ENCODE data around the gene DCPS. TPM values are rescaled to one million over a fixed set of nuclear protein-coding genes. Genes with fewer than 3 reads are reported as not detected.

Gene DCPS
- polyA plus RNA-seq, 1 of the 3 experiments (the other 2 are of a cell fraction), result 48.1 TPM

GRCh38 chr11:126334659-126335462, 31.0 kb downstream of the DCPS start (continued):
- TF ChIP-seq GATA2 (CRISPR knock-in tag; IDR thresholded peaks at IDR 0.05), result no peak

- CTCF ChIA-PET, result interaction anchor here (0.7 kb wide), 1 partner anchor 83 kb away, joined by 4 read pairs; no protein-coding TSS in a partner anchor
- no peaks in the 10 kb centered on the region for H3K36me3 ChIP-seq (replicated peaks in 1 of 2; ENCODE audit: control insufficient read depth in 1 of 2, insufficient read depth in 2 of 2, low read length in 1 of 2)
- peaks cover 31 to 39% of the 10 kb centered on the region in 2 experiments; a peak in 3 of 4 replicates for H3K4me1 ChIP-seq (ENCODE audit: control insufficient read depth in 1 of 2, insufficient read depth in 2 of 2, low read depth in 1 of 2, low read length in 1 of 2)
- no peak overlapping the region for H2AFZ ChIP-seq (ENCODE audit: low read depth)
- H3K9me3 ChIP-seq, result no peaks in the 10 kb centered on the region
- H3K9me2 ChIP-seq, result no peaks in the 10 kb centered on the region
- H3K4me2 ChIP-seq, result no peak overlapping the region
- H3K79me2 ChIP-seq (ENCODE audit: insufficient read depth), result no peaks in the 10 kb centered on the region; the same call in 1 of the 2 replicates
- WGBS (ENCODE audit: low lambda C conversion rate), result 97% methylated on average over 5 of the region's 5 CpGs
- POLR2A ChIA-PET, result no interaction called here
- no peaks in the 10 kb centered on the region for H3K27me3 ChIP-seq (ENCODE audit: insufficient read depth)
- TF ChIP-seq RCOR1 (IDR thresholded peaks at IDR 0.05; ENCODE audit: low read length), result no peak
- no peak for TF ChIP-seq EZH2phosphoT487 (IDR thresholded peaks at IDR 0.05; ENCODE audit: borderline replicate concordance, low read depth)
- TF ChIP-seq RXRA (IDR thresholded peaks at IDR 0.05; ENCODE audit: borderline replicate concordance, low read depth), result no peak
- TF ChIP-seq FOSL2 (IDR thresholded peaks at IDR 0.05; ENCODE audit: borderline replicate concordance, low read depth), result no peak
- no peak for TF ChIP-seq RFX5 (IDR thresholded peaks at IDR 0.05; ENCODE audit: low read length)
- TF ChIP-seq, protein P1, sequence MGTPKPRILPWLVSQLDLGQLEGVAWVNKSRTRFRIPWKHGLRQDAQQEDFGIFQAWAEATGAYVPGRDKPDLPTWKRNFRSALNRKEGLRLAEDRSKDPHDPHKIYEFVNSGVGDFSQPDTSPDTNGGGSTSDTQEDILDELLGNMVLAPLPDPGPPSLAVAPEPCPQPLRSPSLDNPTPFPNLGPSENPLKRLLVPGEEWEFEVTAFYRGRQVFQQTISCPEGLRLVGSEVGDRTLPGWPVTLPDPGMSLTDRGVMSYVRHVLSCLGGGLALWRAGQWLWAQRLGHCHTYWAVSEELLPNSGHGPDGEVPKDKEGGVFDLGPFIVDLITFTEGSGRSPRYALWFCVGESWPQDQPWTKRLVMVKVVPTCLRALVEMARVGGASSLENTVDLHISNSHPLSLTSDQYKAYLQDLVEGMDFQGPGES (IDR thresholded peaks at IDR 0.05; ENCODE audit: low read depth, low read length), result no peak
- TF ChIP-seq GATA2 (CRISPR knock-in tag; IDR thresholded peaks at IDR 0.05), result no peak
- no peak overlapping the region for H3K9ac ChIP-seq
- H3F3A ChIP-seq (replicated peaks; ENCODE audit: insufficient read depth), result peaks cover 18% of the 10 kb centered on the region
- DNase-seq, result no peak
- no peak overlapping the region for H3K27ac ChIP-seq (ENCODE audit: low read depth in 2 of 2, low read length in 1 of 2)
- H3K4me3 ChIP-seq (ENCODE audit: low read depth in 2 of 2, low read length in 1 of 2), result no peak overlapping the region
- H4K20me1 ChIP-seq (ENCODE audit: insufficient read depth), result no peaks in the 10 kb centered on the region
These were observed 31.6 kb downstream of the DCPS start for GRCh38 chr11:126335463-126335760.

DNA sequence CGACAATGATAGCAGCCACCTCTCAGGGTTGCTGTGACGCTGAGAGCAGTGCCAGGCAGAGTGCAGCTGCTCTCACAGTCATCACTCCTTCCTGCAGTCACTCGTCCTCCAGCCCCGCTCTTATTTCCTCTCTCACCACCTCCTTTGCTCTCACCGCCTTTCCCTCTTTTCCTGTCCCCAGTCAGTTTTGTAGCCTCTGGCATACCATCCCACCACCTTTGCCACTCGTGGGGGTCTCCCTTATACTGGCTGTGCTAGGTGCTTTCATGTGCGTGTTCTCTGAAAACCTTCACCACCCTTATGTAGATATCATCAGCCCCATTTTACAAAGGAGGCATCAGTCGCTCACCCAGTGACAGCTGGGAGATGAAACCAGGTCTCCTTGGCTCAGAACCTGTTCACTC, 32.3 kb downstream of the DCPS start:
- TF ChIP-seq ZBTB33 (IDR thresholded peaks at IDR 0.05; ENCODE audit: borderline replicate concordance, low read depth) (no peak), TCF12 (IDR thresholded peaks at IDR 0.05) (no peak), NFIC (IDR thresholded peaks at IDR 0.05; ENCODE audit: borderline replicate concordance) (no peak), TEAD4 (IDR thresholded peaks at IDR 0.05; ENCODE audit: borderline replicate concordance, insufficient read depth) (no peak), RCOR1 (IDR thresholded peaks at IDR 0.05; ENCODE audit: low read length) (no peak), FOXJ3 (CRISPR knock-in tag; IDR thresholded peaks at IDR 0.05) (no peak), USF1 (IDR thresholded peaks at IDR 0.05; ENCODE audit: borderline replicate concordance, low read depth) (no peak), EZH2phosphoT487 (IDR thresholded peaks at IDR 0.05; ENCODE audit: borderline replicate concordance, low read depth) (no peak), USF2 (IDR thresholded peaks at IDR 0.05; ENCODE audit: borderline replicate concordance, low read depth, low read length) (no peak), FOSL2 (IDR thresholded peaks at IDR 0.05; ENCODE audit: borderline replicate concordance, low read depth) (no peak), RFX5 (IDR thresholded peaks at IDR 0.05; ENCODE audit: low read length) (no peak), EP300 (IDR thresholded peaks at IDR 0.05; ENCODE audit: borderline replicate concordance in 1 of 2, low read depth in 1 of 2, low read length in 1 of 2) (no peak), MEF2A (IDR thresholded peaks at IDR 0.05; ENCODE audit: borderline replicate concordance, low read depth) (no peak), RXRA (IDR thresholded peaks at IDR 0.05; ENCODE audit: borderline replicate concordance, low read depth) (no peak)
- H3K36me3 ChIP-seq (replicated peaks in 1 of 2; ENCODE audit: control insufficient read depth in 1 of 2, insufficient read depth in 2 of 2, low read length in 1 of 2), result no peaks in the 10 kb centered on the region
- ChIA-PET POLR2A (no interaction called here), CTCF (no interaction called here)
- H3K9me2 ChIP-seq, result no peaks in the 10 kb centered on the region
- H3K79me2 ChIP-seq (ENCODE audit: insufficient read depth), result no peaks in the 10 kb centered on the region; the same call in 1 of the 2 replicates
- H3K9me3 ChIP-seq, result no peaks in the 10 kb centered on the region
- H3K9ac ChIP-seq, result no peak overlapping the region; the same call in 1 of the 2 replicates
- no peak for DNase-seq
- H4K20me1 ChIP-seq (ENCODE audit: insufficient read depth), result no peaks in the 10 kb centered on the region
- no peak overlapping the region for H2AFZ ChIP-seq (ENCODE audit: low read depth)
- no peaks in the 10 kb centered on the region for H3K27me3 ChIP-seq (ENCODE audit: insufficient read depth)
- peaks cover 30 to 46% of the 10 kb centered on the region in 2 experiments; a peak in 3 of 4 replicates for H3K4me1 ChIP-seq (ENCODE audit: control insufficient read depth in 1 of 2, insufficient read depth in 2 of 2, low read depth in 1 of 2, low read length in 1 of 2)
- H3F3A ChIP-seq (replicated peaks; ENCODE audit: insufficient read depth), result peaks cover 24% of the 10 kb centered on the region
- no peak overlapping the region for H3K4me2 ChIP-seq
- whole genome bisulfite sequencing (ENCODE audit: low lambda C conversion rate), result 81% methylated on average over 8 of the region's 8 CpGs
- H3K27ac ChIP-seq (ENCODE audit: low read depth in 2 of 2, low read length in 1 of 2), result peak overlapping the region; percentile 20 to 26; a peak in 1 of 4 replicates
- H3K4me3 ChIP-seq (ENCODE audit: low read depth in 2 of 2, low read length in 1 of 2), result no peak overlapping the region

Measured in SK-N-SH (cell line).